SU-DHL-6 (cell line): ENCODE measurements around the gene RECQL5.

ENCODE experiments used
- EZH2phosphoT487 ChIP-seq: fragments of 200-600 bp; sonication (generic), shearing (Covaris generic); conservative IDR thresholded peaks from 2 replicates; pipeline ENCODE4 v1.6.1; 2018; ENCODE audit warnings: mild to moderate bottlenecking, antibody characterized with exemption, low read length, moderate library complexity, mixed read lengths
- TF ChIP-seq, protein P1 (sequence below): fragments of 200-600 bp; sonication (generic); IDR thresholded peaks from one replicate; pipeline ENCODE4 v1.5.1; 2017; ENCODE audit warnings: antibody characterized with exemption, mild to moderate bottlenecking, low read length, moderate library complexity; ENCODE audit not compliant: insufficient read depth, poor library complexity, severe bottlenecking

- TF ChIP-seq, protein P1, sequence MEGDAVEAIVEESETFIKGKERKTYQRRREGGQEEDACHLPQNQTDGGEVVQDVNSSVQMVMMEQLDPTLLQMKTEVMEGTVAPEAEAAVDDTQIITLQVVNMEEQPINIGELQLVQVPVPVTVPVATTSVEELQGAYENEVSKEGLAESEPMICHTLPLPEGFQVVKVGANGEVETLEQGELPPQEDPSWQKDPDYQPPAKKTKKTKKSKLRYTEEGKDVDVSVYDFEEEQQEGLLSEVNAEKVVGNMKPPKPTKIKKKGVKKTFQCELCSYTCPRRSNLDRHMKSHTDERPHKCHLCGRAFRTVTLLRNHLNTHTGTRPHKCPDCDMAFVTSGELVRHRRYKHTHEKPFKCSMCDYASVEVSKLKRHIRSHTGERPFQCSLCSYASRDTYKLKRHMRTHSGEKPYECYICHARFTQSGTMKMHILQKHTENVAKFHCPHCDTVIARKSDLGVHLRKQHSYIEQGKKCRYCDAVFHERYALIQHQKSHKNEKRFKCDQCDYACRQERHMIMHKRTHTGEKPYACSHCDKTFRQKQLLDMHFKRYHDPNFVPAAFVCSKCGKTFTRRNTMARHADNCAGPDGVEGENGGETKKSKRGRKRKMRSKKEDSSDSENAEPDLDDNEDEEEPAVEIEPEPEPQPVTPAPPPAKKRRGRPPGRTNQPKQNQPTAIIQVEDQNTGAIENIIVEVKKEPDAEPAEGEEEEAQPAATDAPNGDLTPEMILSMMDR: no peak
- TF ChIP-seq EZH2phosphoT487: no peak
These were observed 17.3 kb downstream of the RECQL5 start for GRCh38 chr17:75649687-75650086.
